Osteocyte (in vitro differentiated cells): ENCODE data around the gene HECW1. TPM values are rescaled to one million over a fixed set of nuclear protein-coding genes. Genes with fewer than 3 reads are reported as not detected.
"Not testable (repeated sequence)": the region's sequence is repeated elsewhere in the genome, so short reads cannot be mapped to it uniquely, and the experiment has no call there.

Experiments
- DNase-seq: peaks from one replicate; pipeline ENCODE4 v3.0.0; 2021; ENCODE audit warnings: mixed read lengths; ENCODE audit not compliant: unreplicated experiment; ENCODE audit errors: extremely low spot score
- H3K27ac Mint-ChIP-seq: one replicate; pipeline ENCODE4 v1.8.0; 2021; ENCODE audit warnings: mild to moderate bottlenecking, mixed read lengths; ENCODE audit not compliant: unreplicated experiment
- H3K27me3 Mint-ChIP-seq: one replicate; pipeline ENCODE4 v1.8.0; 2021; ENCODE audit warnings: mixed read lengths; ENCODE audit not compliant: unreplicated experiment
- H3K36me3 Mint-ChIP-seq: one replicate; pipeline ENCODE4 v1.8.0; 2021; ENCODE audit warnings: mixed read lengths; ENCODE audit not compliant: unreplicated experiment
- H3K4me1 Mint-ChIP-seq: one replicate; pipeline ENCODE4 v1.8.0; 2021; ENCODE audit warnings: mixed read lengths; ENCODE audit not compliant: unreplicated experiment
- H3K4me3 Mint-ChIP-seq: one replicate; pipeline ENCODE4 v1.8.0; 2021; ENCODE audit warnings: mild to moderate bottlenecking, moderate library complexity, mixed read lengths; ENCODE audit not compliant: unreplicated experiment
- H3K9me3 Mint-ChIP-seq: one replicate; pipeline ENCODE4 v1.8.0; 2021; ENCODE audit warnings: mixed read lengths; ENCODE audit not compliant: unreplicated experiment
- total RNA-seq: library from RNA; stranded (reverse); gene quantifications from 2 replicates; pipeline ENCODE4 v1.2.1, GENCODE V29; 2021
- TF ChIP-seq, protein P1 (sequence below): fragments of 200-600 bp; sonication (generic); IDR thresholded peaks from 2 replicates; pipeline ENCODE4 v1.5.0; 2021; ENCODE audit warnings: antibody characterized with exemption, mild to moderate bottlenecking, moderate library complexity

Gene HECW1
- total RNA-seq, 1 donor from 2014 or later = 0.16 TPM

DNA sequence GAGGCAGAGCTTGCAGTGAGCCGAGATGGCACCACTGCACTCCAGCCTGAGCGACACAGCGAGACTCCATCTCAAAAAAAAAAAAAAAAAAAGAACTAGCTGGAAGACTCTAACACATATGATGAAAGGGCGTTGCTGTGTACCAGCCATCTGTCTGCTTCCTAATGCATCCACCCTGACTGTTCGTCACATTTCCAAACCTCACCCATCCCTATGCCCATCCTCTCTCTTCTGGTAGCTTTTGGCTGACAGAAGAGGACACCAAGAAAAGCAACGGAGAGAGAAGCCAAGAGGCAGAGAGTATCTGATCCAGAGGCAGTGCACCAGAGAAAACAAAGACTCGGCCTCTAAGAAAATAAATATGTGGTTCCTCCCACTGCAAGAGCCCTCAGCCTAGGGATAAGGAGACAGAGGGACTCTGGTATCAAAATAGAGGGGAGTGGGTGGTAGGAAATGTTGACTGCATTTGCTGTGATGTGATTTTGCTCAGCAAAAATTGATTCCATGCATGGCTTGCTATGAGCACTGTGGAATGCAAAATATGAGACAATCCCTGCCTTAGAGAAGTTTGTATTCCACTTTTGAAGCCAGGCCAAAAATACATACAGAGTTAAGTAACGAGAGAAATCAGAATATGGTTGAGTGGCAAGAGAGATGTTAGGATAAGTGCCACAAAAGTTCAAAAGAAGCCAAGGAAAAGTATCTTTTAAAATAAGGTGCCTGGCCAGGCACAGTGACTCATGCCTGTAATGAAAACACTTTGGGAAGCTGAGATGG, 369.6 kb downstream of the HECW1 start:
- peak overlapping the region; percentile 70 for H3K27ac Mint-ChIP-seq
- H3K4me3 Mint-ChIP-seq = no peak overlapping the region
- peaks cover 4% of the 10 kb centered on the region for H3K27me3 Mint-ChIP-seq
- TF ChIP-seq, protein P1, sequence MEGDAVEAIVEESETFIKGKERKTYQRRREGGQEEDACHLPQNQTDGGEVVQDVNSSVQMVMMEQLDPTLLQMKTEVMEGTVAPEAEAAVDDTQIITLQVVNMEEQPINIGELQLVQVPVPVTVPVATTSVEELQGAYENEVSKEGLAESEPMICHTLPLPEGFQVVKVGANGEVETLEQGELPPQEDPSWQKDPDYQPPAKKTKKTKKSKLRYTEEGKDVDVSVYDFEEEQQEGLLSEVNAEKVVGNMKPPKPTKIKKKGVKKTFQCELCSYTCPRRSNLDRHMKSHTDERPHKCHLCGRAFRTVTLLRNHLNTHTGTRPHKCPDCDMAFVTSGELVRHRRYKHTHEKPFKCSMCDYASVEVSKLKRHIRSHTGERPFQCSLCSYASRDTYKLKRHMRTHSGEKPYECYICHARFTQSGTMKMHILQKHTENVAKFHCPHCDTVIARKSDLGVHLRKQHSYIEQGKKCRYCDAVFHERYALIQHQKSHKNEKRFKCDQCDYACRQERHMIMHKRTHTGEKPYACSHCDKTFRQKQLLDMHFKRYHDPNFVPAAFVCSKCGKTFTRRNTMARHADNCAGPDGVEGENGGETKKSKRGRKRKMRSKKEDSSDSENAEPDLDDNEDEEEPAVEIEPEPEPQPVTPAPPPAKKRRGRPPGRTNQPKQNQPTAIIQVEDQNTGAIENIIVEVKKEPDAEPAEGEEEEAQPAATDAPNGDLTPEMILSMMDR = no peak
- peaks cover 15% of the 10 kb centered on the region for H3K4me1 Mint-ChIP-seq
- no peak for DNase-seq
- no peaks in the 10 kb centered on the region for H3K36me3 Mint-ChIP-seq
- H3K9me3 Mint-ChIP-seq = no peaks in the 10 kb centered on the region

DNA sequence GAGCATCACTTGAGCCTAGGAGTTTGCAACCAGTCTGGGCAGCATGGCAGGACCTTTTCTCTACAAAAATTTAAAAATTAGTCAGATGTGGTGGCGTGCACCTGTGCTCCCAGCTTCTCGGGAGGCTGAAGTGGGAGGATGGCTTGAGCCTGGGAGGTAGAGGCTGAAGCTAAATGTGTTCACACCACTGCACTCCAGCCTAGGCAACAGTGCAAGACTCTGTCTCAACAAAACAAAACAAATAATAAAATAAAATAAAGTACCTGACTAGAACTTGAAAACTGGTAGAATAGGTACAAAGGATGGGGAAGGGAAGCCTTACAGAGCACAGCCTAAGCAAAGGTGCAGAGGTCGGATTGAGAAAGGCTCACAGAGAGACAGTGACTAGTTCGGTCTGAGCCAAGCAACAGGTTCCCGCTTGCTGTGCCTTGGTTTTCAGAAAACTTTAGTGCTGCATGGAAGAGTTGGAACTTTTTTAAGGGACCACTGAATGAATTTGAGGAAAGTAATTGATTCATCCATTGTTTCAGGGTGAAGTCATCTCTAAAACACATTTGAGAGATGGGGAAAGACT, 370.3 kb downstream of the HECW1 start:
- no peak for DNase-seq
- Mint-ChIP-seq H3K27ac (no peak overlapping the region), H3K4me1 (peaks cover 22% of the 10 kb centered on the region), H3K9me3 (no peaks in the 10 kb centered on the region), H3K27me3 (no peaks in the 10 kb centered on the region), H3K4me3 (no peak overlapping the region), H3K36me3 (no peaks in the 10 kb centered on the region)
- TF ChIP-seq, protein P1 = no peak

DNA sequence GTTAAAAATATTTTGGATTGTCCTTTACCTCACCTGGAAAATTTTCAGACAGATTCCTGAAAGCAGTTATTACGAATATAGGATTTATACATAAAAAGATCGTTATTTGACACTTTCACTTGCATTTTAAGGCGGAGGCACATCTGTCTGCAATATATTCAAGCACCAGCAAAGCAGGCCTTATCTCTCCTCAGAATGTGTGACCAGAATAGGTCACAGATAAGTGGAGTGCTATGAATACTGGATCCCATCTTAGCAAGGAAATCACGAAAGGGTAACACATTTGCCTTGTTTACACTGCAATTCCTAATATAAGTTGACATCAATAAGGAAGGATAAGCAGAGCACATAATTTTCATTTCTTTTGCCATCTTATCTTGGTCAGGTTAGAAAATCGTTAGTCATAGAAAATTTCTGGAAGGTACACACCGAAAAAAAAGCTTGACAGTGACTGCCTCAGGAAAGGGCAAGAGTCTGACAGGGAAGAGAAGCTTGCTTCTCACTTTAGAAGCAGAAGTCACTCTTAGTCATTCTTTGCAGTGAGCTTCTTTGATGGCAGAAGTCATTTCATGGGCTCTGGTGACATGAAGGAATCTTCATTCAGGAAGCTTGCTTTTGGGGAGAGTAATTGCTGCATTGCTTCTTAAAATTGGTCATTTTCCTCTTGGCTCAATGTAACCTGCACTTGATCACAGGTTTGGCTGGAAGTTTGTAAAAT, 372.4 kb downstream of the HECW1 start:
- no peak overlapping the region for H3K4me3 Mint-ChIP-seq
- H3K27me3 Mint-ChIP-seq = no peaks in the 10 kb centered on the region
- TF ChIP-seq, protein P1 = no peak
- peaks cover 28% of the 10 kb centered on the region for H3K4me1 Mint-ChIP-seq
- no peaks in the 10 kb centered on the region for H3K9me3 Mint-ChIP-seq
- H3K36me3 Mint-ChIP-seq = no peaks in the 10 kb centered on the region
- no peak for DNase-seq
- H3K27ac Mint-ChIP-seq = no peak overlapping the region

DNA sequence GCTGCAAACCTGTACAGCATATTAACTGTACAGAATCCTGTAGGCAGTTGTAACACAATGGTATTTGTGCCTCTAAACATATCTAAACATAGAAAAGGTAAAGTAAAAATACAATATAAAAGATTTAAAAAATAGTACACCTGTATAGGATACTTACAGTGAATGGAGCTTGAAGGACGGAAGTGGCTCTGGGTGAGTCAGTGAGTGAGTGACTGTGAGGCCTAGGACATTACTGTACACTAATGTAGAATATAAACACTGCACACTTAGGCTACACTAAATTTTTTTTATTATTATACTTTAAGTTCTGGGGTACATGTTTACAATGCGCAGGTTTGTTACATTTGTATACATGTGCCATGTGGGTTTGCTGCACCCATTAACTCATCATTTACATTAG, 373.1 kb downstream of the HECW1 start:
- DNase-seq = no peak
- H3K4me3 Mint-ChIP-seq = no peak overlapping the region
- H3K27me3 Mint-ChIP-seq = no peaks in the 10 kb centered on the region
- TF ChIP-seq, protein P1 = no peak
- peaks cover 27% of the 10 kb centered on the region for H3K4me1 Mint-ChIP-seq
- H3K27ac Mint-ChIP-seq = no peak overlapping the region
- H3K9me3 Mint-ChIP-seq = no peaks in the 10 kb centered on the region
- no peaks in the 10 kb centered on the region for H3K36me3 Mint-ChIP-seq

DNA sequence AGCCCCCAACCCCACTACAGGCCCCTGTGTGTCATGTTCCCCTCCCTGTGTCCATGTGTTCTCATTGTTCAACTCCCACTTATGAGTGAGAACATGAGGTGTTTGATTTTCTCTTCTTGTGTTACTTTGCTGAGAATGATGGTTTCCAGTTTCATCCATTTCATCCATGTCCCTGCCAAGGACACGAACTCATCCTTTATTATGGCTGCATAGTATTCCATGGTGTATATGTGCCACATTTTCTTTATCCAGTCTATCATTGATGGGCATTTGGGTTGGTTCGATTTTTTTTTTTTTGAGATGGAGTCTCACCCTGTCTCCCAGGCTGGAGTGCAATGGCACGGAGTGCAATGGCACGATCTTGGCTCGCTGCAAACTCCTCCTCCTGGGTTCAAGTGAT, 373.6 kb downstream of the HECW1 start:
- not testable (repeated sequence) for H3K4me3 Mint-ChIP-seq, H3K27ac Mint-ChIP-seq, DNase-seq, H3K36me3 Mint-ChIP-seq, H3K27me3 Mint-ChIP-seq, H3K9me3 Mint-ChIP-seq
- peaks cover 26% of the 10 kb centered on the region for H3K4me1 Mint-ChIP-seq
